ENCODE measurements around the gene IFIT2.

GRCh38 chr10:89279421-89279869, 22.4 kb upstream of the IFIT2 start:
- TF ChIP-seq CTCF (IDR thresholded peaks at IDR 0.05; ENCODE audit: low read length) (no peak), EZH2 (optimal IDR thresholded peaks at IDR 0.05; ENCODE audit: low read depth, low read length) (no peak), EZH2phosphoT487 (IDR thresholded peaks at IDR 0.05; ENCODE audit: low read length) (no peak)
